ENCODE measurements around the gene SAC3D1.

Gene SAC3D1

GRCh38 chr11:65072631-65072966 lies 31.6 kb downstream of the SAC3D1 start:
- Histone ChIP-seq H3K4me2 (ENCODE audit: low read depth, low read length, poor library complexity, severe bottlenecking) (no peak overlapping the region), H3K79me2 (ENCODE audit: insufficient read depth, low read length) (peaks cover 4% of the 10 kb centered on the region; the same call in 1 of the 2 replicates), H2AFZ (ENCODE audit: low read depth, low read length, severe bottlenecking) (no peak overlapping the region), H3K9me3 (ENCODE audit: insufficient read depth, low read length) (no peaks in the 10 kb centered on the region), H3F3A (ENCODE audit: insufficient read depth) (peaks cover 8% of the 10 kb centered on the region; the same call in 1 of the 2 replicates), H3K9me2 (replicated peaks; ENCODE audit: insufficient read depth, low read length) (no peaks in the 10 kb centered on the region), H3K36me3 (ENCODE audit: low read length) (peaks cover 3% of the 10 kb centered on the region; the same call in 1 of the 2 replicates), H3K27ac (ENCODE audit: low read depth, low read length) (no peak overlapping the region), H3K9ac (ENCODE audit: low read length) (no peak overlapping the region), H4K20me1 (ENCODE audit: low read depth, low read length) (no peaks in the 10 kb centered on the region; the same call in 1 of the 2 replicates), H3K27me3 (ENCODE audit: low read length) (no peaks in the 10 kb centered on the region), H3K4me3 (ENCODE audit: insufficient read depth, low read length, poor library complexity, severe bottlenecking) (no peak overlapping the region)
- TF ChIP-seq EZH2phosphoT487 (conservative IDR thresholded peaks at IDR 0.05; ENCODE audit: low read length) (no peak), CTCF (IDR thresholded peaks at IDR 0.05; ENCODE audit: insufficient read depth, low read length, poor library complexity, severe bottlenecking) (no peak)

GRCh38 chr11:65077451-65077850 lies 36.4 kb downstream of the SAC3D1 start:
- Histone ChIP-seq H3K27ac (ENCODE audit: low read depth, low read length) (no peak overlapping the region), H3K9me3 (ENCODE audit: insufficient read depth, low read length) (no peaks in the 10 kb centered on the region), H3K4me3 (ENCODE audit: insufficient read depth, low read length, poor library complexity, severe bottlenecking) (no peak overlapping the region), H4K20me1 (ENCODE audit: low read depth, low read length) (no peaks in the 10 kb centered on the region; the same call in 1 of the 2 replicates), H2AFZ (ENCODE audit: low read depth, low read length, severe bottlenecking) (no peak overlapping the region), H3K4me2 (ENCODE audit: low read depth, low read length, poor library complexity, severe bottlenecking) (no peak overlapping the region), H3F3A (ENCODE audit: insufficient read depth) (peaks cover 12% of the 10 kb centered on the region; the same call in 1 of the 2 replicates), H3K9me2 (replicated peaks; ENCODE audit: insufficient read depth, low read length) (no peaks in the 10 kb centered on the region), H3K9ac (ENCODE audit: low read length) (no peak overlapping the region), H3K36me3 (ENCODE audit: low read length) (peaks cover 13% of the 10 kb centered on the region), H3K27me3 (ENCODE audit: low read length) (no peaks in the 10 kb centered on the region), H3K79me2 (ENCODE audit: insufficient read depth, low read length) (peaks cover 46% of the 10 kb centered on the region)
- no peak for TF ChIP-seq CTCF (IDR thresholded peaks at IDR 0.05; ENCODE audit: insufficient read depth, low read length, poor library complexity, severe bottlenecking)
- no peak for TF ChIP-seq EZH2phosphoT487 (conservative IDR thresholded peaks at IDR 0.05; ENCODE audit: low read length)

GRCh38 chr11:65078151-65078550 lies 37.1 kb downstream of the SAC3D1 start:
- Histone ChIP-seq H3K9me3 (ENCODE audit: insufficient read depth, low read length) (no peaks in the 10 kb centered on the region), H2AFZ (ENCODE audit: low read depth, low read length, severe bottlenecking) (no peak overlapping the region), H3K36me3 (ENCODE audit: low read length) (peaks cover 16% of the 10 kb centered on the region), H3K4me3 (ENCODE audit: insufficient read depth, low read length, poor library complexity, severe bottlenecking) (no peak overlapping the region), H3F3A (ENCODE audit: insufficient read depth) (peaks cover 12% of the 10 kb centered on the region; the same call in 1 of the 2 replicates), H3K4me2 (ENCODE audit: low read depth, low read length, poor library complexity, severe bottlenecking) (peak overlapping the region; percentile 16), H3K9me2 (replicated peaks; ENCODE audit: insufficient read depth, low read length) (no peaks in the 10 kb centered on the region), H3K79me2 (ENCODE audit: insufficient read depth, low read length) (peaks cover 53% of the 10 kb centered on the region), H4K20me1 (ENCODE audit: low read depth, low read length) (no peaks in the 10 kb centered on the region; the same call in 1 of the 2 replicates), H3K27ac (ENCODE audit: low read depth, low read length) (peak overlapping the region; percentile 8; the same call in 1 of the 2 replicates), H3K27me3 (ENCODE audit: low read length) (no peaks in the 10 kb centered on the region), H3K9ac (ENCODE audit: low read length) (no peak overlapping the region)
- peak; percentile 54 for TF ChIP-seq CTCF (IDR thresholded peaks at IDR 0.05; ENCODE audit: insufficient read depth, low read length, poor library complexity, severe bottlenecking)
- no peak for TF ChIP-seq EZH2phosphoT487 (conservative IDR thresholded peaks at IDR 0.05; ENCODE audit: low read length)
